ENCODE results near the gene ZNHIT2.
"Not testable (repeated sequence)": the region's sequence is repeated elsewhere in the genome, so short reads cannot be mapped to it uniquely, and the experiment has no call there.

ZNHIT2 gene

GRCh38 chr11:65118891-65119669 lies 1.6 kb upstream of the ZNHIT2 start:
- DNase-seq, result not testable (repeated sequence)

- no peak for DNase-seq
Measured at GRCh38 chr11:65118097-65118837, 766 bp upstream of the ZNHIT2 start.

DNA sequence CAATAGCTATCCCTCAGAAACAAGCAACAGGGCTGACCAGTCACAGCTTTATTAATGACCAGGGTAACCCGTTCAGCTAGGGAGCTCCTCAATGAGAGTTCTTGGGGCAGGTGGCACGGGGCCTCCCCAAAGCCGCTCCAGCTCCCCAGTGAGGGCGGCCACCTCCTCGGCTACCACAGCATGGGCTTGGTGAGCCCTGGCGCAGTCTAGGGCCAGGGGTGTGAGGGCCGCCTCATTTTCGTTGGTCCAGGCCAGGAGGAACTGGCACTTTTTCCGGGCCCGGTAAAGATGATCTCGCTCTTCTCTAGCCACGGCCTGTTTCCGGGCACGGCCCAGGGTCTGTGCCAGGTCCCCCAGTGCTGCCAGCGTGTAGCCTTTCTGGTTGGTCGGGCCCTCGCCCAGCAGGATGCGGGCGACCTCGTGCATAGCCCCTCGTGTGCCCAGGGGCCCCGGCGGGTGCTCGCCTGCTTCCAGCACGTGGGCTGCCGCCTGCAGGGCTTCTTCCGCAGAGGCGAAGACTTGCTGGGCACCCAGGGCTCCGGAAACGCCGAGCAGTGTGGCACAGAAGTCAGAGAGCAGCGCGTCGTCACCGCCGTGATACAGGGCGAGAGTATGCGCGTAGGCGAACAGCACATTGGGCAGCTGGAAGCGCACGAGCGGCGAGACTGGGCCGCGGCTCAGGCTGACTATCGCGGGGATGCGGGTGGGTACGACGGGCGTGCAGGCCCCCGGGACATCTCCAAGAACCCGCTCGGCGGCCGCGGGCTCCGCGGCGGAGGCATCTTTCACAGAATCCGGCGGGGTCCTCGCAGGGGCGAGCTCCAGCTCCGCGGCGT lies 913 bp downstream of the ZNHIT2 start:
- DNase-seq, result peak; percentile 51 to 69

DNA sequence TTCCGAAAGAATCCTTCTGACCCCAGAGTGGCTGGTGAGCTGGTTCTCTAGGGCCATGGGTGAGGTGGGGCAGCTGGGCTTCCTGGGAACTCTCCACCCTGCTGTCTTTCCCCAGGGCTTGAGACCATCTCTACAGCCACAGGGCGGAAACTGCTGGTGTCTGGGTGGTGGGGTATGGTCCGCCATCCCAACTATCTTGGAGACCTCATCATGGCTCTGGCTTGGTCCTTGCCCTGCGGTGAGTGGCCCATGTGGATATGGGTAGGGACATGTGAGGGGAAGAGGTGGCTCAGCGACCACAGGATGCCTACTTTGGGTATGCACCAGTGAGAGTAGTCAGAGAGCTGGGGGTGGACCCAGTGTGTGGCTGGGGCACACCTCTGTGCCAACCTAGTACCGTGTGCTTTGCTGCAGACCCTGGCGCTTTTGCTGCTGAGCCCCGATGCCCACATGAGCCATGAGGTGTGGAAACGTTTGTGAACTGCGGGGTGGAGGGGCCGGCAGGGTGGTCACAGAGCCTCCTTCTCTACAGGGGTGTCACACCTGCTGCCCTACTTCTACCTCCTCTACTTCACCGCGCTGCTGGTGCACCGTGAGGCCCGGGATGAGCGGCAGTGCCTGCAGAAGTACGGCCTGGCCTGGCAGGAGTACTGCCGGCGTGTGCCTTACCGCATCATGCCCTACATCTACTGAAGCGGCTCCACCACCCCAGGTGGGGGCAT lies 2.0 kb downstream of the ZNHIT2 start:
- no peak for DNase-seq

- DNase-seq, result no peak
Measured at GRCh38 chr11:65114538-65115171, 2.8 kb downstream of the ZNHIT2 start.

DNA sequence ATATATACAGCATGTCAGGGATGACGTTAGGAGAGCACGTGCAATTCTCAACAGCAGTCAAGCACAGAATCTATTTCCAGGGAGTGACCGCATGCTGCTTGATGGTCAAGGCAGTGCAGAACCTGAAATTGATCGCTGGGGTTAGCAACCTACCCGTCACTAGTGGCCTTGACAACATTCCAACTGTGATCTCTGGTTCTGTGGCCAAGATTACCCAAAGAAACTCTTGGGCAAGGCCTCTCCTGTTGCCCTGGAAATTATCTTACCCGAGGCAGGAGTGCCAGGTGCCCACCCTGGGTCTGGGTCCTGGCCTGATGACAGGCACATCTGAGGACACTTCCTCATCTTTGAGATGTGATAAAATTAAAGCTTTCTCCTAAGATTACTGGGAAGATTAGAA lies 3.7 kb downstream of the ZNHIT2 start:
- no peak for DNase-seq

GRCh38 chr11:65113361-65113756 lies 4.1 kb downstream of the ZNHIT2 start:
- no peak for DNase-seq

DNA sequence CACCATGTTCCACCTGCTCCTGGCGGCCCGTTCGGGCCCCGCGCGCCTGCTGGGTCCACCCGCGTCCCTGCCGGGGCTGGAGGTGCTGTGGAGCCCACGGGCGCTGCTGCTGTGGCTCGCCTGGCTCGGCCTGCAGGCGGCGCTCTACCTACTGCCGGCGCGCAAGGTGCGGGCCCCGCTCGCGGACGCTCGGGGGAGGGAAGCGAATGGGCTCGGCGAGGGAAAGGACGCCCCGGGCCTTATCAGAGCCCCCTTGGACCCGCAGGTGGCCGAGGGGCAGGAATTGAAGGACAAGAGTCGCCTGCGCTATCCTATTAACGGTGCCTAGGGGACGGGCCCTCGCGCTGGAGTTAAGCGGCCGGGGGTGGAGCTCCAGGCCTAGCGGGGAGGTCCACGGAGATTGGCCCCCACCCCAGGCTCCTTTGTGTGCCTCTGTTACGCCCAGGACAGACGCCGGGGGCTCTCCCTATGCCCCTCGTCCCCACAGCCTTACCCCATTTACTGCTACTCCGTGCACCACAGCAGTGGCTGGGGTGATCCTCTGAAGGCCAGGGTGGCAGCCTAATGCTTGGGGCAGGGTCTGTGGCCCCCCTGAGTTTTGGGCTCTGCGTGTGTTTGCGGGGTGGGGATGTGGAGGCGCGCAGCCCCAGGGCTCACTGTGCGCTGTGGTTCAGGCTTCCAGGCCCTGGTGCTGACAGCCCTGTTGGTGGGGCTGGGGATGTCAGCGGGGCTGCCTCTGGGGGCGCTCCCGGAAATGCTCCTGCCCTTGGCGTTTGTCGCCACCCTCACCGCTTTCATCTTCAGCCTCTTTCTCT lies 4.7 kb downstream of the ZNHIT2 start:
- DNase-seq, result peak; percentile 50 to 55

DNA sequence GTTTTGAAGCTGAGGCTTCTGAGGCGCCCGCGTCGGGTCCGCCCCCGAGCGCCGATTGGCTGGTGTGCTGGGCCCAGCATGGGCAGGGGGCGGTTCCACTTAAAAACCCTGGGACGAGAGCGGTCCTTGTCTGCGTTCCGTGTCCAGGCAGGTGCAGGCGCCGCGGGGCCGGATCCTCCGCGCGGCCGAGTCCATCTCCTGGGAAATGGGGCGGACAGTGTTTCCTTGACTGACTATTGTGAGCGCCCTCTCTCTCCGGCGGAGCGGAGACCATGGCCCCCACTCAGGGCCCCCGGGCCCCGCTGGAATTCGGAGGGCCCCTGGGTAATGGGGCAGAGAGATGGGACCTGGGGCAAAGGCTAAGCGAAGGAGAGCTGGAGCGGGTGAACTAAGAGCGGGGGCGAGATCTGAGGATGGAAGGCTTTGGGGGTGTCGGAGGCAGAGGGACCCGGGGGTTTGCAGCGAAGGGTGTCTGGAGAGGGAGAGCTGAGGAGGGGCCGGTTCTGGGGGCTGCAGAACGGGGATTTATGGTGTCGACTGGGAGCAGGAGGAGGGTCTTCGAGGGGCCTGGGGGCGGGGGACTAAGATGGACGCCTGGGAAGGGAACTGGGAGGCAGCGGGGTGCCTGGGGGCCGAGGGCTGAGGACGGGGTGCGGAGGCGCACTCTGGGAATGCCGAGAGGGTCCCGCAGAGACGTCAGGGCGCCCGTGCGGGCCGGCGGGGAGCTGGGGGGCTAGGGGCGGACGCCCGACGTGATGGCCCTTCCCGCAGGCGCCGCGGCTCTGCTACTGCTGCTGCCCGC lies 5.6 kb downstream of the ZNHIT2 start, which contains the start of gene TM7SF2:
TM7SF2 (plus strand) TSS at position 129 of the 802 bp plus-strand sequence; CDS start at position 273, 144 bp downstream.
- DNase-seq, result peak; percentile 95 to 96

DNA sequence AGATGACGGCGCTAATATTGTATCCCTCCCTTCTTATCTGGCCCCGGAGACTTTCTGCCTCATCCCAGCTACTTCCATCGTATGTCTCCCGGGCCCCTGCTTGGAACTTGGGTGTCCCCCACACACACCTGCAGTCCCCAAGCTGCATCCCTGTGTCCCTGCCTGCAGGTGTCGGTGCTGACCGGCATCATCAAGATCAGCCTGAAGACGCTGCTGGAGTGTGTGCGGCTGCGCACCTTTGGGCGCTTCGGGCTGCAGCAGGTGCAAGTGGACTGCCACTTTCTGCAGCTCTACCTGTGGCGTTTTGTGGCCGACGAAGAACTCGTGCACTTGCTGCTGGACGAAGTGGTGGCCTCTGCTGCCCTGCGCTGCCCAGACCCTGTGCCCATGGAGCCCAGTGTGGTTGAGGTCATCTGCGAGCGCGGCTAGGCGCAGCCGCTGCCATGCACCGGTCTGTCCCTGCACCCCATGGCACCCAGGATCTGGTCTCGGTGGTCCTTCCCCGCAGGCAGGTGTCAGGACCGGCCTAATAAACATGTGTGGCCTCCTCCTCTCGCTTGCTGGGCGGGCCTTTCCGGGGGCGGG lies 6.2 kb downstream of the ZNHIT2 start:
- DNase-seq, result no peak

DNA sequence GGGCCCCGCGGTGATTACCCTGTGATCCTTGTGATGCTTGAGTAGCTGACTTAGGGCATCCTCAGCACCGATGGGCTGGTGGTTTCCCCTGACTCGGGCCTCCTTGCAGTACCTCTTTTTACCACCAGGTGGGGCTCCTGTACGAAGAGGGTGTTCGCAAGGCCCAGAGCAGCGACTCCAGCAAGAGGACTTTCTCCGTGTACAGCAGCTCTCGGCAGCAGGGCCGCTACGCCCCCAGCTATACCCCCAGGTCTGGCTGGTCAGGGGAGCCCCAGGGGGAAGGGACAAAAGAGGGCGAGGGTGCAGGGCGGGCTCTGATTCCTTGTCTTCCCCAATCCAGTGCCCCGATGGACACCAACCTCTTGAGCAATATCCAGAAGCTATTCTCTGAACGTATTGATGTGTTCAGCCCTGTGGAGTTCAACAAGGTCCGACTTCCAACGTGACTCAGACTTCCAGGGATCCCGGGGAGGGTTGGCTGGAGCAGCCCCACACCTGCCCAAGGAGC lies 7.1 kb downstream of the ZNHIT2 start:
- peak; percentile 68 to 78 for DNase-seq

- no peak for DNase-seq
Measured at GRCh38 chr11:65109231-65110198, 8.0 kb downstream of the ZNHIT2 start.

DNA sequence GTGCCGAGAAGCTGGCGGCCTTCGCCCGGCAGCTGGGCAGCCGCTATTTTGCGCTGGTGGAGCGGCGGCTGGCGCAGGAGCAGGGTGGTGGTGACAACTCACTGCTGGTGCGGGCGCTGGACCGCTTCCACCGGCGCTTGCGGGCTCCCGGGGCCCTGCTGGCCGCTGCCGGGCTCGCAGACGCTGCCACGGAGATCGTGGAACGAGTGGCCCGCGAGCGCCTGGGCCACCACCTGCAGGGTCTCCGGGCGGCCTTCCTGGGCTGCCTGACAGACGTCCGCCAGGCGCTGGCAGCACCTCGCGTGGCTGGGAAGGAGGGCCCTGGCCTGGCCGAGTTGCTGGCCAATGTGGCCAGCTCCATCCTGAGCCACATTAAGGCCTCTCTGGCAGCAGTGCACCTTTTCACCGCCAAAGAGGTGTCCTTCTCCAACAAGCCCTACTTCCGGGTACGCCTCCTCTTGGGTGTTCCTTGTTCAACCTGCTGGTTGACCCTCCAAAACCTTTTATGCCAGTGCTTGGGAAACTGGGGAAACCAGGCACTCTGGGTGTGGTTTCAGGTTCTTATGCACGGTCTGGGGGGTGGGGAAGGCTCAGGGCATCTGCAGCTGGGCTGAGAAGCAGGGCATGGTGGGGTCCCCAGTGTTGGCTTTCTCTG lies 8.9 kb downstream of the ZNHIT2 start:
- DNase-seq, result no peak

GRCh38 chr11:65107751-65108468 lies 9.6 kb downstream of the ZNHIT2 start:
- no peak for DNase-seq

DNA sequence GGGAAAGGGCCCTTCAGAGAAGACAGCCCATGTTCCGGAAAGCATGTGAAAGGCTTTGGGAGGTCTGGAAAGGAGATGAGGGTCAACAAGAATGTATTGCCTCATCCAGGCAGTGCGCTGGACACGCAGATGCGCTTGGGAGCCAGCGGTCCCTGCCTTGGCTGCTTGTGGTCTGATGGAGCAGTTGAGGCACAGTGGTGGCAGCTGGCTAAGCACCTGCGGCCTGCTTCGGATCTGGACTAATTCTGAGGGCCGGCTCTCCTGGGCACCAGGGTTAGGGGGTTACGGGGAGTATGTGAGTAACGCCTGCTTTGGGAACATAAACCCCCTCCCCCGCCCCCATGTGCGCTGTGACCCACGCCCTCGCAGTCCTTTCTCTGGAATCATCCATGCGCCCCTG lies 10.4 kb downstream of the ZNHIT2 start:
- no peak for DNase-seq

GRCh38 chr11:65104628-65105027 lies 12.9 kb downstream of the ZNHIT2 start:
- no peak for DNase-seq

- no peak for DNase-seq
Measured at GRCh38 chr11:65103476-65103875, 14.0 kb downstream of the ZNHIT2 start.

Measured in NCI-H2081 (cell line).